ENCODE measurements around the gene JAKMIP3.

Gene JAKMIP3

DNA sequence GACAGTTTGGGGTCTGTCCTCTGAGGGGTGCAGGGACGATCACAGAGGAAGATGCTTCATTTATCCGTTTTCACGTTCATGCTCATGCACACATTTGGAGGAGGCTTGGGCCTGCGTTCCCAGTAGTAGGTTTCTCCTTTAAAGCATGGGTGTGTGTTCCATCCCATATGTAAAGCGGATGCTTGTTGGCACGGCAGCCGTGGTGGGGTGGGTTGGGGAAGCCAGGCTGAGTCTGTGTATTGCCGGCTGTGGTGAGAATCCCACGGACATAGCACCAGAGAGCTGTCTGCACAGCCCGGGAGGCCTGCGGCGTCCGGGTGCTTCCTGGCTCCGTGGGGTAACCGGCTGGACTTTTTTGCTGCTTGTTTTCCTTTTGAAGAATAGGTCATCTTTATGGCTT lies 440 bp downstream of the JAKMIP3 start (continued):
- TF ChIP-seq, protein P1, sequence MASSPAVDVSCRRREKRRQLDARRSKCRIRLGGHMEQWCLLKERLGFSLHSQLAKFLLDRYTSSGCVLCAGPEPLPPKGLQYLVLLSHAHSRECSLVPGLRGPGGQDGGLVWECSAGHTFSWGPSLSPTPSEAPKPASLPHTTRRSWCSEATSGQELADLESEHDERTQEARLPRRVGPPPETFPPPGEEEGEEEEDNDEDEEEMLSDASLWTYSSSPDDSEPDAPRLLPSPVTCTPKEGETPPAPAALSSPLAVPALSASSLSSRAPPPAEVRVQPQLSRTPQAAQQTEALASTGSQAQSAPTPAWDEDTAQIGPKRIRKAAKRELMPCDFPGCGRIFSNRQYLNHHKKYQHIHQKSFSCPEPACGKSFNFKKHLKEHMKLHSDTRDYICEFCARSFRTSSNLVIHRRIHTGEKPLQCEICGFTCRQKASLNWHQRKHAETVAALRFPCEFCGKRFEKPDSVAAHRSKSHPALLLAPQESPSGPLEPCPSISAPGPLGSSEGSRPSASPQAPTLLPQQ (tag by site-specific recombination; IDR thresholded peaks at IDR 0.05) = no peak

DNA sequence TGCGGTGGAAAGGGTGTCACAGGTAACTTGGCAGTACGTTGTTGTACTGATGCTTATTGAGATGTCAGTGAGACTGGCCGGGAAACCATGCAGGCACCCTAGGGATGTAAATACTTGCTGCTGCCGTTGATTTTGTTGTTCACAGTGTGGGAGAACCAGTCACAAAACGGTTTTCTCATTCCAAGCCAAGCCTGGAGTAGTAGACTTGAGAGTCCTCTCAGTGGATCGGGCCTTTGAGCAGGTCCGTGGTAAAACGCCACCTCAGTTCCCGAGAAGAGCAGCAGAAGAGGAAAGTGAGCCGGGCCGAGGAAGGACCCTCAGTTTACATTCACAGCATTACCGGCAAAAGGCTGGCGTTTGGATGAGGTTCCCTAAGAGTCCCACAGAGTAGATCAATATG lies 1.1 kb downstream of the JAKMIP3 start:
- H3K36me3 ChIP-seq (ENCODE audit: control insufficient read depth in 2 of 2, insufficient read depth in 1 of 2, low read length in 2 of 2) = no peaks in the 10 kb centered on the region

GRCh38 chr10:132068431-132069121 lies 2.8 kb downstream of the JAKMIP3 start:
- ChIA-PET CTCF (no interaction called here), POLR2A (no interaction called here)

More for the DNA sequence above, 1.1 kb downstream of the JAKMIP3 start:
- Histone ChIP-seq H3K27ac (ENCODE audit: extremely low read depth, low read depth, low read length) (no peak overlapping the region), H3K4me3 (ENCODE audit: low read depth, low read length) (no peak overlapping the region), H3K4me1 (ENCODE audit: control insufficient read depth, insufficient read depth, low read length) (no peaks in the 10 kb centered on the region), H3K9me3 (ENCODE audit: control insufficient read depth, insufficient read depth, low read depth, low read length) (no peaks in the 10 kb centered on the region)
- TF ChIP-seq ZNF521 (tag by site-specific recombination; IDR thresholded peaks at IDR 0.05) (no peak), GLI4 (tag by site-specific recombination; IDR thresholded peaks at IDR 0.05) (no peak), ZBTB1 (tag by site-specific recombination; IDR thresholded peaks at IDR 0.05) (no peak), ZBTB20 (tag by site-specific recombination; IDR thresholded peaks at IDR 0.05) (no peak), ZNF514 (tag by site-specific recombination; IDR thresholded peaks at IDR 0.05) (no peak), ZNF175 (tag by site-specific recombination; IDR thresholded peaks at IDR 0.05) (no peak), ZNF76 (tag by site-specific recombination; IDR thresholded peaks at IDR 0.05; ENCODE audit: borderline replicate concordance, low read depth) (no peak), ZBTB26 (tag by site-specific recombination; optimal IDR thresholded peaks at IDR 0.05) (no peak), ZNF155 (tag by site-specific recombination; IDR thresholded peaks at IDR 0.05) (no peak), ZNF350 (tag by site-specific recombination; IDR thresholded peaks at IDR 0.05) (no peak)
- ChIA-PET CTCF (no interaction called here), POLR2A (no interaction called here)

More at GRCh38 chr10:132068431-132069121, 2.8 kb downstream of the JAKMIP3 start:
- Histone ChIP-seq H3K4me3 (ENCODE audit: low read depth, low read length) (no peak overlapping the region), H3K36me3 (ENCODE audit: control insufficient read depth in 2 of 2, insufficient read depth in 1 of 2, low read length in 2 of 2) (no peaks in the 10 kb centered on the region), H3K4me1 (ENCODE audit: control insufficient read depth, insufficient read depth, low read length) (no peaks in the 10 kb centered on the region), H3K9me3 (ENCODE audit: control insufficient read depth, insufficient read depth, low read depth, low read length) (no peaks in the 10 kb centered on the region), H3K27ac (ENCODE audit: extremely low read depth, low read depth, low read length) (no peak overlapping the region)
- TF ChIP-seq YY1 (tag by site-specific recombination; IDR thresholded peaks at IDR 0.05) (no peak), ZNF132 (tag by site-specific recombination; IDR thresholded peaks at IDR 0.05; ENCODE audit: borderline replicate concordance) (no peak), ZSCAN23 (tag by site-specific recombination; IDR thresholded peaks at IDR 0.05) (no peak), ZNF707 (tag by site-specific recombination; IDR thresholded peaks at IDR 0.05) (no peak), ZNF112 (tag by site-specific recombination; IDR thresholded peaks at IDR 0.05) (no peak), IKZF3 (tag by site-specific recombination; IDR thresholded peaks at IDR 0.05) (no peak), ZNF549 (tag by site-specific recombination; IDR thresholded peaks at IDR 0.05) (no peak), INSM2 (tag by site-specific recombination; IDR thresholded peaks at IDR 0.05) (no peak)

All from HEK293 (cell line).